GM23248 (cell line): ENCODE measurements around the gene BICRA. TPM values are rescaled to one million over a fixed set of nuclear protein-coding genes. Genes with fewer than 3 reads are reported as not detected.
"Not testable (repeated sequence)": the region's sequence is repeated elsewhere in the genome, so short reads cannot be mapped to it uniquely, and the experiment has no call there.

Experiments
- DNase-seq: peaks from one replicate; pipeline ENCODE4 v3.0.0-alpha.2; 2015
- H2AFZ ChIP-seq: fragments of 200-600 bp; sonication (generic); 2 replicates; pipeline ENCODE4 v1.6.1; 2016; ENCODE audit warnings: antibody characterized with exemption
- H3F3A ChIP-seq: fragments of 200-600 bp; sonication (generic); 2 replicates; pipeline ENCODE4 v1.6.1; 2016; ENCODE audit warnings: mild to moderate bottlenecking, antibody characterized with exemption, mixed run types; ENCODE audit not compliant: insufficient read depth
- H3K27ac ChIP-seq: fragments of 200-600 bp; sonication (generic); 2 replicates; pipeline ENCODE4 v1.5.1; 2016; ENCODE audit warnings: mild to moderate bottlenecking
- H3K27me3 ChIP-seq: fragments of 200-600 bp; sonication (generic); replicated peaks from 2 replicates; pipeline ENCODE4 v1.6.1; 2016; ENCODE audit warnings: mild to moderate bottlenecking; ENCODE audit not compliant: insufficient read depth
- H3K36me3 ChIP-seq: fragments of 200-600 bp; sonication (generic); 2 replicates; pipeline ENCODE4 v1.6.1; 2016; ENCODE audit warnings: low read depth, mild to moderate bottlenecking
- H3K4me1 ChIP-seq: fragments of 200-600 bp; sonication (generic); 2 replicates; pipeline ENCODE4 v1.6.1; 2016; ENCODE audit warnings: mild to moderate bottlenecking; ENCODE audit not compliant: insufficient read depth
- H3K4me2 ChIP-seq: fragments of 200-600 bp; sonication (generic); one replicate; pipeline ENCODE4 v1.6.1; 2016; ENCODE audit warnings: mild to moderate bottlenecking; ENCODE audit not compliant: unreplicated experiment
- H3K4me3 ChIP-seq: fragments of 200-600 bp; sonication (generic); 2 replicates; pipeline ENCODE4 v1.5.1; 2016; ENCODE audit warnings: mild to moderate bottlenecking
- H3K79me2 ChIP-seq: fragments of 200-600 bp; sonication (generic); 2 replicates; pipeline ENCODE4 v1.6.1; 2016; ENCODE audit warnings: mild to moderate bottlenecking; ENCODE audit not compliant: insufficient read depth
- H3K9ac ChIP-seq: fragments of 200-600 bp; sonication (generic); 2 replicates; pipeline ENCODE4 v1.6.1; 2016; ENCODE audit warnings: mild to moderate bottlenecking
- H3K9me2 ChIP-seq: fragments of 200-600 bp; sonication (generic); 2 replicates; pipeline ENCODE4 v1.6.1; 2016; ENCODE audit warnings: mixed run types, mild to moderate bottlenecking, moderate library complexity; ENCODE audit not compliant: insufficient read depth
- H3K9me3 ChIP-seq: fragments of 200-600 bp; sonication (generic); one replicate; pipeline ENCODE4 v1.6.1; 2017; ENCODE audit warnings: low read depth
- H4K20me1 ChIP-seq: fragments of 200-600 bp; sonication (generic); 2 replicates; pipeline ENCODE4 v1.6.0; 2016; ENCODE audit not compliant: insufficient read depth
- EZH2 ChIP-seq: fragments of 200-600 bp; sonication (generic); IDR thresholded peaks from 2 replicates; pipeline ENCODE4 v1.6.1; 2018; ENCODE audit warnings: antibody characterized with exemption, mild to moderate bottlenecking; ENCODE audit not compliant: insufficient read depth, poor library complexity, severe bottlenecking
- EZH2phosphoT487 ChIP-seq: fragments of 200-600 bp; sonication (generic); IDR thresholded peaks from 2 replicates; pipeline ENCODE4 v1.6.1; 2018; ENCODE audit warnings: antibody characterized with exemption, moderate library complexity, mild to moderate bottlenecking, low read depth; ENCODE audit not compliant: insufficient read depth
- WGBS, 2 experiments: methylation state at CpG; one replicate each; pipeline ENCODE4 v1.1.6; 2015 to 2017; ENCODE audit warnings: low lambda C conversion rate in 2 of 2, low coverage in 1 of 2; ENCODE audit errors: missing lambda C conversion rate in 2 of 2; 5-methylcytosine and 5-hydroxymethylcytosine counted together
- in situ Hi-C: fragments of 300-500 bp; cut with MboI; formaldehyde crosslinking; loops from 2 replicates; pipeline ENCODE4 v1.15.0; 2020
- polyA plus RNA-seq: library from polyadenylated mRNA; unstranded; fragments of >200 nt; fragmentation: Nextera tagmentation; extraction: Ambion mirVana; gene quantifications from 2 replicates; pipeline ENCODE4 v1.2.1, GENCODE V29; 2016
- total RNA-seq: library from RNA; depleted of rRNA; stranded (reverse); fragments of >200 nt; shearing (Covaris generic); gene quantifications from 2 replicates; pipeline ENCODE4 v1.2.3, GENCODE V29; 2014

Gene BICRA
- total and polyA plus RNA-seq, 2 experiments from 2014 or later: 0.86 to 1.1 TPM

GRCh38 chr19:47726467-47726866, 117.5 kb downstream of the BICRA start:
- no peaks in the 10 kb centered on the region for H3K9me3 ChIP-seq
- H3F3A ChIP-seq: peaks cover 64% of the 10 kb centered on the region
- H3K4me2 ChIP-seq: peak overlapping the region; percentile 8
- no peak overlapping the region for H3K4me3 ChIP-seq
- H3K9me2 ChIP-seq: no peaks in the 10 kb centered on the region
- H3K4me1 ChIP-seq: peaks cover 61% of the 10 kb centered on the region
- no peaks in the 10 kb centered on the region for H3K27me3 ChIP-seq
- TF ChIP-seq EZH2: no peak
- TF ChIP-seq EZH2phosphoT487: no peak
- 53 to 73% methylated on average over 4 of the region's 4 CpGs for WGBS, 2 experiments
- H3K27ac ChIP-seq: peak overlapping the region; percentile 57
- in situ Hi-C loops: no loop called here
- peaks cover 79% of the 10 kb centered on the region for H3K79me2 ChIP-seq
- H3K9ac ChIP-seq: no peak overlapping the region
- H4K20me1 ChIP-seq: 0 out of 2 replicates have a peak, but pooled peaks cover 4% of the 10 kb centered on the region
- peak; percentile 61 for DNase-seq
- H2AFZ ChIP-seq: no peak overlapping the region
- peaks cover 34% of the 10 kb centered on the region for H3K36me3 ChIP-seq

GRCh38 chr19:47728295-47728694, 119.4 kb downstream of the BICRA start:
- H4K20me1 ChIP-seq, H3K4me2 ChIP-seq, H3K27me3 ChIP-seq, in situ Hi-C loops, H3K4me3 ChIP-seq, DNase-seq, H2AFZ ChIP-seq, H3K9me3 ChIP-seq, H3K9me2 ChIP-seq: not testable (repeated sequence)
- H3K9ac ChIP-seq: 0 out of 2 replicates have a peak overlapping the region, but pooled peaks have one; percentile 65
- peaks cover 43% of the 10 kb centered on the region for H3K4me1 ChIP-seq
- H3K36me3 ChIP-seq: peaks cover 43% of the 10 kb centered on the region
- H3F3A ChIP-seq: peaks cover 54% of the 10 kb centered on the region
- peak overlapping the region; percentile 90 for H3K27ac ChIP-seq
- 91 to 97% methylated on average over 4 of the region's 4 CpGs for WGBS, 2 experiments
- peaks cover 94% of the 10 kb centered on the region for H3K79me2 ChIP-seq

- H3K27me3 ChIP-seq: no peaks in the 10 kb centered on the region
- peak overlapping the region; percentile 35 for H3K4me3 ChIP-seq
- peaks cover 44% of the 10 kb centered on the region for H3F3A ChIP-seq
- peaks cover 33% of the 10 kb centered on the region for H3K4me1 ChIP-seq
- in situ Hi-C loops: no loop called here
- peak overlapping the region; percentile 90 for H3K27ac ChIP-seq
- TF ChIP-seq EZH2 (no peak), EZH2phosphoT487 (no peak)
- H3K36me3 ChIP-seq: peaks cover 45% of the 10 kb centered on the region
- H2AFZ ChIP-seq: no peak overlapping the region
- peak; percentile 90 for DNase-seq
- H3K9me3 ChIP-seq: no peaks in the 10 kb centered on the region
- H3K79me2 ChIP-seq: peaks cover 94% of the 10 kb centered on the region
- 0 out of 2 replicates have a peak, but pooled peaks cover under 1% of the 10 kb centered on the region for H4K20me1 ChIP-seq
- WGBS, 2 experiments: 25 to 27% methylated on average over 6 to 9 of the region's 9 CpGs
- peak overlapping the region; percentile 65 for H3K9ac ChIP-seq
- H3K9me2 ChIP-seq: no peaks in the 10 kb centered on the region
- peak overlapping the region; percentile 65 for H3K4me2 ChIP-seq
Observed at GRCh38 chr19:47729468-47729798, 120.5 kb downstream of the BICRA start.

GRCh38 chr19:47729799-47730520, 121.0 kb downstream of the BICRA start:
- peak overlapping the region; percentile 65 for H3K4me2 ChIP-seq
- no peaks in the 10 kb centered on the region for H3K9me3 ChIP-seq
- H3K4me3 ChIP-seq: 0 out of 2 replicates have a peak overlapping the region, but pooled peaks have one; percentile 32
- no peaks in the 10 kb centered on the region for H4K20me1 ChIP-seq
- no peak overlapping the region for H3K9ac ChIP-seq
- no peak overlapping the region for H2AFZ ChIP-seq
- DNase-seq: peak; percentile 36
- peaks cover 94% of the 10 kb centered on the region for H3K79me2 ChIP-seq
- no peaks in the 10 kb centered on the region for H3K27me3 ChIP-seq
- no peaks in the 10 kb centered on the region for H3K9me2 ChIP-seq
- WGBS, 2 experiments: 72 to 85% methylated on average over 15 to 30 of the region's 30 CpGs
- H3K36me3 ChIP-seq: peaks cover 43% of the 10 kb centered on the region
- H3K4me1 ChIP-seq: peaks cover 33% of the 10 kb centered on the region
- in situ Hi-C loops: no loop called here
- TF ChIP-seq EZH2phosphoT487: no peak
- TF ChIP-seq EZH2: no peak
- H3K27ac ChIP-seq: peak overlapping the region; percentile 90
- peaks cover 42% of the 10 kb centered on the region for H3F3A ChIP-seq

GRCh38 chr19:47730521-47730889, 121.6 kb downstream of the BICRA start:
- TF ChIP-seq EZH2: no peak
- TF ChIP-seq EZH2phosphoT487: no peak
- Histone ChIP-seq H3K4me2 (no peak overlapping the region), H3K79me2 (peaks cover 94% of the 10 kb centered on the region), H3K4me1 (peaks cover 33% of the 10 kb centered on the region), H3K27ac (no peak overlapping the region), H4K20me1 (no peaks in the 10 kb centered on the region), H3K9ac (no peak overlapping the region), H3F3A (peaks cover 47% of the 10 kb centered on the region), H2AFZ (no peak overlapping the region), H3K9me2 (no peaks in the 10 kb centered on the region), H3K36me3 (peaks cover 47% of the 10 kb centered on the region), H3K9me3 (no peaks in the 10 kb centered on the region), H3K4me3 (no peak overlapping the region), H3K27me3 (no peaks in the 10 kb centered on the region)
- in situ Hi-C loops: no loop called here
- 96% methylated on average over 8 of the region's 8 CpGs for WGBS, 2 experiments
- no peak for DNase-seq
